K562 (cell line): ENCODE measurements around the gene NTM. TPM values are rescaled to one million over a fixed set of nuclear protein-coding genes. Genes with fewer than 3 reads are reported as not detected.

Experiments
- ATAC-seq: fragments of 200-7000 bp; cut with Tn5 transposase; 3 replicates; pipeline ENCODE4 v1.9.1; 2020; ENCODE audit warnings: moderate library complexity
- BruUV-seq: library from RNA; stranded (reverse); fragments of 400-500 nt; replicated peaks from 2 replicates; lab custom pipeline; 2021; lab: Mats Ljungman, UMichigan
- CTCF ChIA-PET: fragments of 300-600 bp; formaldehyde crosslinking; extraction: SDS; loops from one replicate; lab custom pipeline; 2021; ENCODE audit warnings: low intra/inter-chr PET ratio; lab: Yijun Ruan, JAX
- POLR2A ChIA-PET: fragments of 300-600, 350-650 bp; sonication (Branson Sonifier 250); formaldehyde crosslinking; extraction: SDS; loops from one replicate; lab custom pipeline; 2021; ENCODE audit warnings: antibody characterized with exemption, inconsistent platforms; lab: Yijun Ruan, JAX
- DNase-seq, 4 experiments: peaks; one replicate each; pipeline versions ENCODE4 v3.0.0 to v3.0.0-alpha.2; 2011 to 2018; ENCODE audit warnings: low spot score in 3 of 4, mixed read lengths in 3 of 4; ENCODE audit errors: extremely low read depth in 1 of 4
- FAIRE-seq: peaks from 2 replicates; lab custom pipeline; 2011; peaks lifted over from hg19 to GRCh38; lab: Jason Lieb, UNC
- H2AFZ ChIP-seq: 2 replicates; pipeline ENCODE4 v1.6.0; 2011; ENCODE audit warnings: low read depth, low read length, control low read depth, inconsistent platforms
- H3K27ac ChIP-seq: fragments of 200-600 bp; 3 replicates; pipeline ENCODE4 v1.8.0; 2011; ENCODE audit warnings: low read depth, mild to moderate bottlenecking, control low read depth, inconsistent platforms, low read length, moderate library complexity, mixed read lengths; ENCODE audit errors: extremely low read depth
- H3K27me3 ChIP-seq, 2 experiments: fragments of 300-600 bp in 1 of 2; 2 replicates in 1 of 2; 3 replicates in 1 of 2; pipeline versions ENCODE4 v1.6.0 to v1.8.0; 2011; ENCODE audit warnings: inconsistent platforms in 2 of 2, low read length in 2 of 2, mild to moderate bottlenecking in 1 of 2, mixed read lengths in 1 of 2, moderate library complexity in 1 of 2; ENCODE audit not compliant: control insufficient read depth in 2 of 2, insufficient read depth in 2 of 2
- H3K36me3 ChIP-seq: fragments of 300-600 bp; 3 replicates; pipeline ENCODE4 v1.8.0; 2011; ENCODE audit warnings: mild to moderate bottlenecking, low read length, inconsistent platforms; ENCODE audit not compliant: control insufficient read depth, insufficient read depth
- H3K4me1 ChIP-seq, 2 experiments: fragments of 200-600 bp in 1 of 2; replicated peaks in 1 of 2; 2 replicates in 1 of 2; 3 replicates in 1 of 2; pipeline versions ENCODE4 v1.5.1 to v1.8.0; 2011; ENCODE audit warnings: inconsistent platforms in 2 of 2, low read length in 2 of 2, mild to moderate bottlenecking in 1 of 2, mixed read lengths in 1 of 2, moderate library complexity in 1 of 2; ENCODE audit not compliant: control insufficient read depth in 2 of 2, insufficient read depth in 2 of 2
- H3K4me2 ChIP-seq: 2 replicates; pipeline ENCODE4 v1.6.1; 2011; ENCODE audit warnings: low read length, control low read depth, inconsistent platforms, mixed read lengths; ENCODE audit not compliant: insufficient read depth
- H3K4me3 ChIP-seq: fragments of 200-600 bp; sonication (generic), shearing (Covaris generic); 2 replicates; pipeline ENCODE4 v1.5.1; 2016; ENCODE audit warnings: control low read depth, inconsistent platforms
- H3K79me2 ChIP-seq: fragments of 200-600 bp; 3 replicates; pipeline ENCODE4 v1.8.0; 2011; ENCODE audit warnings: low read length, inconsistent platforms; ENCODE audit not compliant: control insufficient read depth, insufficient read depth
- H3K9ac ChIP-seq, 2 experiments: 2 replicates each; pipeline versions ENCODE4 v1.6.0 to v1.6.1; 2011; ENCODE audit warnings: low read depth in 2 of 2, low read length in 2 of 2, control low read depth in 1 of 2, inconsistent platforms in 1 of 2, mild to moderate bottlenecking in 1 of 2, mixed read lengths in 1 of 2; ENCODE audit not compliant: insufficient read depth in 1 of 2
- H3K9me1 ChIP-seq: one replicate; pipeline ENCODE4 v1.6.0; 2011; ENCODE audit warnings: inconsistent platforms, mild to moderate bottlenecking, low read length, moderate library complexity; ENCODE audit not compliant: control insufficient read depth, insufficient read depth
- H3K9me3 ChIP-seq: replicated peaks from 2 replicates; pipeline ENCODE4 v1.5.1; 2011; ENCODE audit warnings: low read depth, low read length, inconsistent platforms; ENCODE audit not compliant: control insufficient read depth, insufficient read depth
- H4K20me1 ChIP-seq: replicated peaks from 2 replicates; pipeline ENCODE4 v1.6.1; 2011; ENCODE audit warnings: low read length, inconsistent platforms, mixed read lengths; ENCODE audit not compliant: control insufficient read depth, insufficient read depth
- ARID3B ChIP-seq: fragments of 250-450 bp; sonication (Bioruptor Pico); IDR thresholded peaks from 2 replicates; pipeline ENCODE4 v1.4.0; 2020; ENCODE audit warnings: borderline replicate concordance
- ARID4B ChIP-seq: sonication (generic); formaldehyde crosslinking; IDR thresholded peaks from 2 replicates; pipeline ENCODE4 v1.8.0; 2022; ENCODE audit warnings: mild to moderate bottlenecking, missing genetic modification reagents
- GTF2B ChIP-seq: IDR thresholded peaks from 2 replicates; pipeline ENCODE4 v1.6.1; 2011; ENCODE audit not compliant: insufficient read length; ENCODE audit errors: extremely low read depth
- NR0B1 ChIP-seq: fragments of 450-650 bp; IDR thresholded peaks from one replicate; pipeline ENCODE4 v1.6.1; 2018; ENCODE audit warnings: mild to moderate bottlenecking, moderate library complexity; ENCODE audit not compliant: partially characterized antibody
- POLR2G ChIP-seq: fragments of 200-400 bp; formaldehyde crosslinking; IDR thresholded peaks from 2 replicates; pipeline ENCODE4 v1.6.1; 2017; ENCODE audit warnings: low read depth, mild to moderate bottlenecking, antibody characterized with exemption, low read length, moderate library complexity
- PREB ChIP-seq: sonication (generic); formaldehyde crosslinking; IDR thresholded peaks from 2 replicates; pipeline ENCODE4 v1.8.1; 2023; ENCODE audit warnings: mild to moderate bottlenecking, missing genetic modification reagents
- RBM17 ChIP-seq: fragments of 200-400 bp; formaldehyde crosslinking; IDR thresholded peaks from 2 replicates; pipeline ENCODE4 v1.6.1; 2017; ENCODE audit warnings: low read depth, mild to moderate bottlenecking, low read length, borderline replicate concordance
- ZEB2 ChIP-seq: fragments of 450-650 bp; IDR thresholded peaks from 2 replicates; pipeline ENCODE4 v1.6.1; 2016
- ZNF707 ChIP-seq: fragments of 250-450 bp; sonication (Bioruptor Pico); conservative IDR thresholded peaks from 2 replicates; pipeline ENCODE4 v1.8.0; 2022; ENCODE audit warnings: inconsistent platforms, mild to moderate bottlenecking, moderate library complexity
- WGBS: fragments of 100-300 bp; shearing (Covaris generic); methylation state at CpG from one replicate; pipeline ENCODE4 v1.1.6; 2016; ENCODE audit warnings: low coverage, mixed read lengths; ENCODE audit not compliant: insufficient coverage; ENCODE audit errors: missing lambda C conversion rate; 5-methylcytosine and 5-hydroxymethylcytosine counted together
- in situ Hi-C: fragments of 300-500 bp; cut with MboI; formaldehyde crosslinking; loops from 4 replicates; pipeline ENCODE4 v1.15.0; 2018; ENCODE audit warnings: inconsistent platforms, mixed read lengths
- intact Hi-C: fragments of 100-400 bp; cut with micrococcal nuclease; formaldehyde crosslinking; loops from 2 replicates; pipeline ENCODE4 v1.14.2; 2022
- polyA plus RNA-seq, 8 experiments: library from polyadenylated mRNA; depleted of rRNA in 4 of 8; stranded (reverse) in 5 of 8; unstranded in 3 of 8; fragments of >200 nt; fragmentation: Nextera tagmentation in 2 of 8; fragmentation: Illumina TruSeq in 1 of 8; extraction: Ambion mirVana in 2 of 8; extraction: Trizol in 1 of 8; gene quantifications; 2 replicates each; pipeline versions ENCODE4 v1.2.1 to v1.2.3, GENCODE V29; 2011 to 2014; ENCODE audit warnings: inconsistent platforms in 1 of 8, missing spikeins in 1 of 8
- total RNA-seq, 7 experiments: library from RNA; depleted of rRNA in 6 of 7; stranded (reverse); fragments of >200 nt in 6 of 7; fragmentation: Illumina TruSeq in 2 of 7; extraction: Trizol in 2 of 7; gene quantifications; 2 replicates each; pipeline versions ENCODE4 v1.2.1 to v1.2.3, GENCODE V29; 2011 to 2021; ENCODE audit warnings: low replicate concordance in 1 of 7
- TF ChIP-seq, protein P1 (sequence below): sonication (generic); formaldehyde crosslinking; IDR thresholded peaks from 2 replicates; pipeline ENCODE4 v1.8.0; 2022; ENCODE audit warnings: missing genetic modification reagents, mild to moderate bottlenecking, borderline replicate concordance

NTM gene
- total and polyA plus RNA-seq, 9 of the 15 experiments (the other 6 are each of a cell fraction or from before 2014, with no cell fraction given), result not detected

DNA sequence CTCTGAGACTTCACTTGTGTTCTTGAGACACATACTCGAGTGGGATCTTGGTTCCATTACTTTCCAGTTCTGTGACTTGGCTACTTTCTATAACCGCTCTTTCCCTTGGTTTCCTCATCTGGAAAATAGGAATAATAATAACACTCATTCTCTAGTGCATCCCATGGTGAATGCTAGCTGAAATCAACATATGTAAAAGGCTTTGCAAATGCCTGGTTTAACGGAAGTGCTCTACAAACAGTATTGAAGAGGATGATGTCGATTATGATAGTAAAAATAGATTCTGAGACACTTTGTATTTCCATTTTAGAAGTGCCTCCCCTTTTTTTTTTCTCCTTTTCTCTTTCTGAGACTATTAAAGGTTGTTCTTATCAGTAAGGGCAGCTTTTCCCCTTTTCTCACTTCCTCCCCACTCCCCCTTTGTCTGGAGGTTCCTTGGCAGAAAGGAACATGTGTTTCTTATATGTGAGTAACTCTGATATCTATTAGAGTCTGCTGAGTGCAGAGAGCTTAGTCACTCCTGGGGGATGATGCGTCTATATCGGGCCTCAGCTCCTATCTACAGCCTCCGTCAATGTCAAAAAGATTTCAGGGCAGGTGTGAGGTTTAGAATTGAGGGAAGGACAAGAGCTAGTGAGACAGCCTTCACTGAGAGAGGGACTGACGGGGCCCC, 489.3 kb downstream of the NTM start:
- H2AFZ ChIP-seq, result no peak overlapping the region
- no peaks in the 10 kb centered on the region for H4K20me1 ChIP-seq
- no peak overlapping the region for H3K4me3 ChIP-seq
- H3K27ac ChIP-seq, result no peak overlapping the region
- WGBS, result 2% methylated on average over 7 of the region's 8 CpGs
- DNase-seq, result no peak
- H3K4me1 ChIP-seq, result no peaks in the 10 kb centered on the region
- ATAC-seq, result no peak
- in situ Hi-C loops, result no loop called here
- H3K9ac ChIP-seq, result no peak overlapping the region
- no peaks in the 10 kb centered on the region for H3K79me2 ChIP-seq
- no peaks in the 10 kb centered on the region for H3K9me3 ChIP-seq
- no peak for FAIRE-seq
- no TSS peak for BruUV-seq
- intact Hi-C loops, result no loop called here
- TF ChIP-seq RBM17 (no peak), ARID4B (CRISPR knock-in tag) (no peak), GTF2B (no peak), ARID3B (CRISPR knock-in tag) (no peak), POLR2G (no peak), ZNF707 (CRISPR knock-in tag) (no peak), ZEB2 (no peak), NR0B1 (no peak), PREB (CRISPR knock-in tag) (no peak)
- TF ChIP-seq, protein P1, sequence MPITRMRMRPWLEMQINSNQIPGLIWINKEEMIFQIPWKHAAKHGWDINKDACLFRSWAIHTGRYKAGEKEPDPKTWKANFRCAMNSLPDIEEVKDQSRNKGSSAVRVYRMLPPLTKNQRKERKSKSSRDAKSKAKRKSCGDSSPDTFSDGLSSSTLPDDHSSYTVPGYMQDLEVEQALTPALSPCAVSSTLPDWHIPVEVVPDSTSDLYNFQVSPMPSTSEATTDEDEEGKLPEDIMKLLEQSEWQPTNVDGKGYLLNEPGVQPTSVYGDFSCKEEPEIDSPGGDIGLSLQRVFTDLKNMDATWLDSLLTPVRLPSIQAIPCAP, result no peak
- POLR2A ChIA-PET, result no interaction called here
- CTCF ChIA-PET, result no interaction called here
- H3K4me2 ChIP-seq, result no peak overlapping the region
- no peaks in the 10 kb centered on the region for H3K9me1 ChIP-seq
- no peaks in the 10 kb centered on the region for H3K27me3 ChIP-seq
- no peaks in the 10 kb centered on the region for H3K36me3 ChIP-seq
